Measurements from ENCODE around the gene ARTN.

- TF ChIP-seq CTCF (IDR thresholded peaks at IDR 0.05; ENCODE audit: low read length) (no peak), EZH2 (IDR thresholded peaks at IDR 0.05; ENCODE audit: borderline replicate concordance, low read length) (no peak)
Measured at GRCh38 chr1:43902058-43902831, 31.4 kb upstream of the ARTN start.
